Measurements from ENCODE around the gene OR1I1.
"Not testable (repeated sequence)": the region's sequence is repeated elsewhere in the genome, so short reads cannot be mapped to it uniquely, and the experiment has no call there.

Gene OR1I1, protein sequence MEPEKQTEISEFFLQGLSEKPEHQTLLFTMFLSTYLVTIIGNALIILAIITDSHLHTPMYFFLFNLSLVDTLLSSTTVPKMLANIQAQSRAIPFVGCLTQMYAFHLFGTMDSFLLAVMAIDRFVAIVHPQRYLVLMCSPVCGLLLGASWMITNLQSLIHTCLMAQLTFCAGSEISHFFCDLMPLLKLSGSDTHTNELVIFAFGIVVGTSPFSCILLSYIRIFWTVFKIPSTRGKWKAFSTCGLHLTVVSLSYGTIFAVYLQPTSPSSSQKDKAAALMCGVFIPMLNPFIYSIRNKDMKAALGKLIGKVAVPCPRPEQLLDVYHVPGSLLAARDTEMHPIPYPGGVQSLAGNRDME

DNA sequence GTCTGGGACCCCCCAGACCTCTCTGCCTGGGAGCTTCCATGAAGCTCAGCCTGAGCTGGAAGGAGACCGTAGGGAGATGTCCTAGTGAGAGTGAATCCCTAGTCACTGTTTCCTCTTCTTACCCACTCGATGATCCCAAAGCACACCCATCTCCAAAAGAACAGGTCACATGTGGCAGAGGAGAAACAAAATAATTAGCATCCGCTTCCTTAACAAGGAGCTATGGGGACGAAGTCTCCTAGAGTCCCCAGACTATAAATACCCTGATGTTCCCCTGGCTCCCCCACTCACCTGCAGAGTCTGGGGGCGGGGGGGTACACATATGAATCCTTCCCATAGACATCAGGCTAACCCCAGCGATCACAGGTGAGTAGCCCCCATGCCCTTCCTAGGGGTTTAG, at the start of gene OR1I1:
TSS of gene OR1I1 (plus strand) at position 301 of the 400 bp plus-strand sequence. CDS start 4,855 bp downstream, outside the sequence.
- Mint-ChIP-seq H3K36me3 (ENCODE audit: low read depth) (no peaks in the 10 kb centered on the region), H3K4me1 (ENCODE audit: low read depth) (no peaks in the 10 kb centered on the region), H3K27me3 (ENCODE audit: low read depth) (no peaks in the 10 kb centered on the region), H3K27ac (no peak within 1 kb of the TSS), H3K9me3 (no peaks in the 10 kb centered on the region), H3K4me3 (no peak within 1 kb of the TSS)
- no peak for DNase-seq (ENCODE audit: low spot score)

DNA sequence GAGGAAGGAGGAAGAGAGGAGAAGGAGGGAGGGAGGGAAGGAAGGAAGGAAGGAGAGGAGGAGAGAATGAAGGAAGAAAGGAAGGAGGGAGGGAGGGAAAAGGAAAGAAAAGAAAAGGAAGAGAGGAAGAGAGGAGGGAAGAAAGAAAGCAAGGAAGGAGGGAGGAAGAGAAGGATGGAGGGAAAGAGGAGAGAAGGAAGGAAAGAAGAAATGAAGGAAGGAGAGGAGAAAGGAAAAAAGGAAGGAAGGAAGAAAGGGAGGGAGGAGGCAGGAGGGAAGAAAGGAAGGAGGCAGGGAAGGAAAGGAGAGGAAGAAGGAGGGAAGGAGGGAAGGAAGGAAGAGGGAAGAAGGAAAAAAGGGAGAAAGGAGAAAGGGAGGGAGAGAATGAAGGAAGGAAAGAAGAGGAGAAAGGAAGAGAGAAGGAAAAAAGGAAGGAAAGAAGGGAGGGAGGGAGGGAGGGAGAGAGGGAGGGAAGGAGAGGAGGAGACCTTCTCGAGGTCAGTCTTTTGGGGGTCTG, 46.2 kb upstream of the OR1I1 start:
- no peaks in the 10 kb centered on the region for H3K27me3 Mint-ChIP-seq (ENCODE audit: low read depth)
- H3K4me3 Mint-ChIP-seq = no peak overlapping the region
- no peaks in the 10 kb centered on the region for H3K36me3 Mint-ChIP-seq (ENCODE audit: low read depth)

DNA sequence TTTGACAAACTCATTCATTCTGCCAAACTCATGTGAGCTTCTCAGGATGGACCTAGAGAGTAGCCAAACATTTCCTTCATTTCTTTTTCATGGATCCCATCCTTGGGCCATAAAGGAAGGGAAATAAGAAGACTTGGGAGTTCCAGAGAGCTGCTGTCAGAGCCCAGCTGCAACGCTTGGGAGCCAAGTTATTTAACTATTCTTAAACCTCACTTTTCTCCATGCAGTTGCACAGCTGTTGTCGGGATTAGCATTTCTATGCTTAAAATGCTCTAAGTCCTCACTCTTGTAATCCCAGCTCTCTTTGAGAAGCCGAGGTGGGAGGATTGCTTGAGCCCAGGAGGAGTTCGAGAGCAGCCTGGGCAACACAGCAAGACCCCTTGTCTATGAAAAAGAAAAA, 44.4 kb upstream of the OR1I1 start:
- Mint-ChIP-seq H3K27ac (no peak overlapping the region), H3K9me3 (no peaks in the 10 kb centered on the region), H3K27me3 (ENCODE audit: low read depth) (no peaks in the 10 kb centered on the region), H3K4me3 (no peak overlapping the region), H3K4me1 (ENCODE audit: low read depth) (no peaks in the 10 kb centered on the region), H3K36me3 (ENCODE audit: low read depth) (no peaks in the 10 kb centered on the region)
- DNase-seq (ENCODE audit: low spot score) = no peak

More for the DNA sequence above, 46.2 kb upstream of the OR1I1 start:
- H3K4me1 Mint-ChIP-seq (ENCODE audit: low read depth) = no peaks in the 10 kb centered on the region
- DNase-seq (ENCODE audit: low spot score) = no peak
- H3K27ac Mint-ChIP-seq = no peak overlapping the region
- H3K9me3 Mint-ChIP-seq = no peaks in the 10 kb centered on the region

DNA sequence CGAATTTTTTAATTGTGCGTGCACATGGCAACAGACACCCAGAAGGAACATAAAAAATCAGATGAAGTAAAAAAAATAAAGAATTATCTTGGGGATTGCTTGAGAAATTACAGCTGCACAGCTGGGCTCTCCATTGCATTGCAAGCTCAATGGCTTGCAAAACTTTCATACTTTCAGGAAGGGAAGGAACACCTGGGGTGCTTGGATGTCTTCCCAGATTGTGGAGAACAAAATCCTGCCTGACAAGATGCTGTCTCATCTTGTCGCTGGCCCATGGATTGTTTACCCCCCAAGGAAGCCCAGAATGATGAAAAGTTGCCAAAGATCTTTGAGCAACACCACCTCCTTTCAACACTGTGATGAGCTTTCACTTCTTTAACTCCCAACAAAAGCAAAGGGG, 43.7 kb upstream of the OR1I1 start:
- H3K4me1 Mint-ChIP-seq (ENCODE audit: low read depth) = no peaks in the 10 kb centered on the region
- H3K4me3 Mint-ChIP-seq = no peak overlapping the region
- H3K9me3 Mint-ChIP-seq = no peaks in the 10 kb centered on the region
- no peak for DNase-seq (ENCODE audit: low spot score)
- no peaks in the 10 kb centered on the region for H3K36me3 Mint-ChIP-seq (ENCODE audit: low read depth)
- H3K27ac Mint-ChIP-seq = no peak overlapping the region
- H3K27me3 Mint-ChIP-seq (ENCODE audit: low read depth) = no peaks in the 10 kb centered on the region

DNA sequence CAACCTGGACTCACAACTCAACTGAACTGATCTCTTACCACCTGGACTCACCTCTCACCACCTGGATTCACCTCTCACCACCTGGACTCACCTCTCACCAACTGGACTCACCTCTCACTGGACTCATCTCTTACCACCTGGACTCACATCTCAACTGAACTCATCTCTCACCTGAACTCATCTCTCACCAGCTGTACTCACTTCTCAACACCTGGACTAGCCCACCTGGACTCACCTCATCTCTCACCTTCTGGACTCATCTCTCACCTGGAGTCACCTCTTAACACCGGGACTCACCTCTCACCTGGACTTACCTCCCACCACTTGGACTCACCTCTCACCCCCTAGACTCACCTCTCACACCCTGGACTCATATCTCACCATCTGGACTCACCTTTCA, 40.0 kb upstream of the OR1I1 start:
- no peaks in the 10 kb centered on the region for H3K36me3 Mint-ChIP-seq (ENCODE audit: low read depth)
- no peak overlapping the region for H3K27ac Mint-ChIP-seq
- no peaks in the 10 kb centered on the region for H3K4me1 Mint-ChIP-seq (ENCODE audit: low read depth)
- no peak for DNase-seq (ENCODE audit: low spot score)
- H3K27me3 Mint-ChIP-seq (ENCODE audit: low read depth) = no peaks in the 10 kb centered on the region
- no peak overlapping the region for H3K4me3 Mint-ChIP-seq
- no peaks in the 10 kb centered on the region for H3K9me3 Mint-ChIP-seq

DNA sequence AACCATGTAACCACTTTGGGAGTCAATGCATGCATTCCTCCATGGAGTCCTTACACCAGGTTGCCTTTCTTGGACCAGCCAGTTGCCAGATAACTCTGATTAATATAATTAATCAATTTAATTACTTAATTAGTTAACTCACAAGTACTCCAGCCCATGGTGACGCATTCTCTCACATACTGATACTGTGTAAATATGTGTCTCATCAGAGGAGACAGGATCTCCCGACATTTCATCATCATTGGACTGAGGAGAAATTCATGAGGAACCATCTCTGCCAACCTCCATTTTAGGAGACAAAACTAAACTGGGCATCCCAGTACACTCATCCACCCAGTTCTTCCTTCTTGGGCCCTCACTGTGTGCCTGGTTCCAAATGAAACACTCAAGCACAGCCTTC, 39.2 kb upstream of the OR1I1 start:
- no peaks in the 10 kb centered on the region for H3K4me1 Mint-ChIP-seq (ENCODE audit: low read depth)
- H3K36me3 Mint-ChIP-seq (ENCODE audit: low read depth) = no peaks in the 10 kb centered on the region
- no peak overlapping the region for H3K4me3 Mint-ChIP-seq
- H3K27me3 Mint-ChIP-seq (ENCODE audit: low read depth) = no peaks in the 10 kb centered on the region
- no peaks in the 10 kb centered on the region for H3K9me3 Mint-ChIP-seq
- no peak overlapping the region for H3K27ac Mint-ChIP-seq
- no peak for DNase-seq (ENCODE audit: low spot score)

DNA sequence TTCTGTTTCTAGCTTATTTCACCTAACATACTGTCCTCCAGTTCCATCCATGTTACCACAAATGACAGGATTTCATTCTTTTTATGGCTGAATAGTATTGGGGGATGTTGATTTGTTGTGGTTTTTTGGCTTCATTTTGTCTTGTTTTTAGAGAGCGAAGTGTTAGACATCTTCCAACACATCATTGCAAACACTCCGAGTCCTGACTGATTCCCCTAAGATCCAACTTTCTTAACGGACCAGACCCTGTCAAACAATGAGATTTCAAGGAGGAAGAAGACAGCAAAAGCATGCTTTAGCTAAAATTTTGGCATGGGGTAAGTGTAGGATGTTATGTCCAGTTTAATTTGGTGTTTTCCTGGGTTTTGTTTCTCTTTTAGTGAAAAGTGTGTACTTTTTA, 36.5 kb upstream of the OR1I1 start:
- no peaks in the 10 kb centered on the region for H3K36me3 Mint-ChIP-seq (ENCODE audit: low read depth)
- no peaks in the 10 kb centered on the region for H3K9me3 Mint-ChIP-seq
- H3K27ac Mint-ChIP-seq = no peak overlapping the region
- no peaks in the 10 kb centered on the region for H3K27me3 Mint-ChIP-seq (ENCODE audit: low read depth)
- no peak for DNase-seq (ENCODE audit: low spot score)
- H3K4me1 Mint-ChIP-seq (ENCODE audit: low read depth) = no peaks in the 10 kb centered on the region
- no peak overlapping the region for H3K4me3 Mint-ChIP-seq

DNA sequence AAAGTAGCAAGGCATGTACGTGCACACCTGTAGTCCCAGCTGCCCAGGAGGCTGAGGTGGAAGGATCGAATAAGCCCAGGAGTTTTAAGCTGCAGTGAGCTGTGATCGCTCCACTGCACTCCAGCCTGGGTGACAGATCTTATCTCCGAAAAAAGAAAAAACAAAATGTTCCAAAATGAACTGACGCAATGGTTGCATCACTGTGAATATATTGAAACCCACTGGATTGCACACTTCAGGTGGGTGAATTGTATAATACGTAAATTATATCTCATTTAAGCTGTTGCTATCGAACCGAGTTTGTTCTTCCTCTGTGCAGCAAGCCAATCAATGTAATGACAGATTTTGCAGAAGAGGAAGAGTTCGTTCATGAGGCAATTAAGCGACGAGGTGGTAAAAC, 34.3 kb upstream of the OR1I1 start:
- Mint-ChIP-seq H3K4me1 (ENCODE audit: low read depth) (no peaks in the 10 kb centered on the region), H3K36me3 (ENCODE audit: low read depth) (no peaks in the 10 kb centered on the region), H3K4me3 (no peak overlapping the region), H3K27ac (no peak overlapping the region), H3K27me3 (ENCODE audit: low read depth) (no peaks in the 10 kb centered on the region), H3K9me3 (no peaks in the 10 kb centered on the region)
- no peak for DNase-seq (ENCODE audit: low spot score)

DNA sequence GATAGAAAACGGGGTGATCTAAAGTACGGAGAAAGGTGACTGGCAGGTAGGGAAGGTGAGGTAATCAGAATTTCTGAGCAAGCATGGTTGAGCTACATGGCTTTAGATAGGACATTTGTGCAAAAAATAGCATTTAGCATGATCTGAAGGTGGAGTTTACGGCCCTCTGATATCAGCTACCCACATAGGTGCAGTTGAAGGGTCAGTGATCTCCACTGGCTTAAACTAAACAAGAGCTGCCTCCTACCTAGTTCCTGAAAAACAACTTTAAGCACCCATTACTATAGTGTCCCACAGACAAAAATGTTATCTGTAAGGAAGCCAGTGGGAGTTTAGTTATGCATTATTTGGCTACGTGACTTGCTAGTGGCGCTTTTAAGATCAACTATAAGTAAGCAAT, 33.9 kb upstream of the OR1I1 start:
- H3K4me1 Mint-ChIP-seq (ENCODE audit: low read depth) = no peaks in the 10 kb centered on the region
- H3K4me3 Mint-ChIP-seq = no peak overlapping the region
- H3K9me3 Mint-ChIP-seq = no peaks in the 10 kb centered on the region
- H3K27ac Mint-ChIP-seq = no peak overlapping the region
- no peak for DNase-seq (ENCODE audit: low spot score)
- no peaks in the 10 kb centered on the region for H3K27me3 Mint-ChIP-seq (ENCODE audit: low read depth)
- H3K36me3 Mint-ChIP-seq (ENCODE audit: low read depth) = no peaks in the 10 kb centered on the region

DNA sequence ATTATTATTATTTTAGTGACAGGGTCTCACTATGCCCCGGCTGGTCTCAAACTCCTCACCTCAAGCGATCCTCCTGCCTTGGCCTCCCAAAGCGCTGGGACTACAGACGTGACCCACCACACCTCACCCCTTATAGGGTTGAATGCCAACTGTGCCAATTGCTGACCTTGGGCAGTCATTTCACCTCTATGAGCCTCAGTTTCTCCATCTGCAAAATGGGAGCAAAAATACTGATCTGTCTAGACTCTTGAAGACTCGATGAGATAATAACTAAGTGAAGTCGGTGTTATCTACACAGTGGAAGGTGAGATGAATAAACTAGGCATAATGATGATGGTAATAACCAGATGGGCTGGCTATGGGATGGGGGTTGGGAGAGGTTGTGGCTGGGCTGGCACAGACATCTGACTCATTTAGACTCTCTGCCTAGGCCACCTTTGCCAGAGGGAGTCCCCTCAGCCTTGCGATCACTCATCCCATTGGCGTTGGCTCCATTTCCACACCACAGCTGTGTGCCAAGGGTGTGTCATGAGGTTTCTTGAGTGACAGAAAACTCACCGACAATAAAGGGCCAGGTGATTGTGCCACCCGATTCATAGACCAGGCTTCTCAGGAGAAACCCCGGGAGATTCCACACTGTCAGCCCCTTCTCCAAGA, 33.0 kb upstream of the OR1I1 start, which contains the start of gene CASP14:
TSS of gene CASP14 (plus strand) at position 596 of the 657 bp plus-strand sequence. CDS start 2,772 bp downstream, outside the sequence.
- Mint-ChIP-seq H3K9me3 (no peaks in the 10 kb centered on the region), H3K27me3 (ENCODE audit: low read depth) (no peaks in the 10 kb centered on the region), H3K36me3 (ENCODE audit: low read depth) (no peaks in the 10 kb centered on the region), H3K4me3 (no peak within 1 kb of the TSS), H3K27ac (no peak within 1 kb of the TSS), H3K4me1 (ENCODE audit: low read depth) (no peaks in the 10 kb centered on the region)
- no peak for DNase-seq (ENCODE audit: low spot score)

DNA sequence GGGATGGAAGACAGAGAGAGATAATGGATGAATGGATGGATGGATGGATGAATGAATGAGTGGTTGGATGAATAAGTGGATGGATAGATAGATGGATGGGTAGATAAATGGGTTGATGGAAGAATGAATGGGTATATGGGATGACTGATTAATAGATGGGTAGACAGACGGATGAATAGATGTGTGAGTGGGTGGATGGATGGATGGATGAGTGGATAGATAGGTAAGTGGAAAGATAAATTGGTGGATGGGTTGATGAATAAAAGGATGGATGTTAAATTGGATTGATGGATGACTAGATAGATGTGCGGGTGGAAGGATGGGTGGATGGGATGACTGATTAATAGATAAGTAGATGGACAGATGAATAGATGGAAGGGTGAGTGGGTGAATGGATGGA, 31.4 kb upstream of the OR1I1 start:
- no peaks in the 10 kb centered on the region for H3K36me3 Mint-ChIP-seq (ENCODE audit: low read depth)
- no peaks in the 10 kb centered on the region for H3K9me3 Mint-ChIP-seq
- no peaks in the 10 kb centered on the region for H3K4me1 Mint-ChIP-seq (ENCODE audit: low read depth)
- H3K4me3 Mint-ChIP-seq = no peak overlapping the region
- no peaks in the 10 kb centered on the region for H3K27me3 Mint-ChIP-seq (ENCODE audit: low read depth)
- no peak overlapping the region for H3K27ac Mint-ChIP-seq
- DNase-seq (ENCODE audit: low spot score) = no peak

DNA sequence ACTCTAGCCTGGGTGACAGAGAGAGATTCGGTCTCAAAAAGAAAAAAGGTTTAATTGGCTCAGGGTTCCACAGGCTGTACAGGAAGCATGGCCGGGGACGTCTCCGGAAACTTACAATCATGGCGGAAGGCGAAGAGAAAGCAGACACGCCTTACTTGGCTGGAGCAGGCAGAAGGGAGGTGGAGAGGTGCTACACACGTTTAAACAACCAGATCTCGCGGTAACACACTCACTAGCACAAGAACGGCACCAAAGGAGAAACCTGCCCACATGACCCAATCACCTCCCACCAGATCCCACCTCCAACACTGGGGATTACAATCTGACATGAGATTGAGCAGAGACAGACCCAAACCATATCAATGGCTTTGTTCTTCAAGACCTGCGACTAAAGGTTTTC, 20.0 kb upstream of the OR1I1 start:
- Mint-ChIP-seq H3K27ac (no peak overlapping the region), H3K27me3 (ENCODE audit: low read depth) (peaks cover 2% of the 10 kb centered on the region), H3K4me3 (no peak overlapping the region), H3K36me3 (ENCODE audit: low read depth) (no peaks in the 10 kb centered on the region), H3K9me3 (no peaks in the 10 kb centered on the region), H3K4me1 (ENCODE audit: low read depth) (no peaks in the 10 kb centered on the region)
- DNase-seq (ENCODE audit: low spot score) = no peak

DNA sequence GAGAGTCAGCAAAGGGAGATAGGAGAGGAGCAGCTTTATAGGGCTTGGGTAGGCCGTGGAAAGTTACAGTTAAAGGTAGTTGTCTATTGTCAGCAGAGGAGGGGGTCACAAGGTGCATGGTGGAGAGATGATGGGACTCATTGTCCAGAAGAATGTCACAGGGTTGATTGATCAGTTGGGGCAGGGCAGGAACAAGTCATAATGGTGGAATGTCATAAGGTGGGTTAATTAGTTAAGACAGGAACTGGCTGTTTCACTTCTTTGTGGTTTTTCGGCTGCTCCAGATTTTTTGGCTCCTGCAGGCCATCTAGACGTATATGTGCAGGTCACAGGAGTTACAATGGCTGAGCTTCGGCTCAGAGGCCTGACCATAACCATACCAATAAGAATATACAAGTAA, 11.6 kb upstream of the OR1I1 start:
- not testable (repeated sequence) for H3K27ac Mint-ChIP-seq; DNase-seq (ENCODE audit: low spot score)

DNA sequence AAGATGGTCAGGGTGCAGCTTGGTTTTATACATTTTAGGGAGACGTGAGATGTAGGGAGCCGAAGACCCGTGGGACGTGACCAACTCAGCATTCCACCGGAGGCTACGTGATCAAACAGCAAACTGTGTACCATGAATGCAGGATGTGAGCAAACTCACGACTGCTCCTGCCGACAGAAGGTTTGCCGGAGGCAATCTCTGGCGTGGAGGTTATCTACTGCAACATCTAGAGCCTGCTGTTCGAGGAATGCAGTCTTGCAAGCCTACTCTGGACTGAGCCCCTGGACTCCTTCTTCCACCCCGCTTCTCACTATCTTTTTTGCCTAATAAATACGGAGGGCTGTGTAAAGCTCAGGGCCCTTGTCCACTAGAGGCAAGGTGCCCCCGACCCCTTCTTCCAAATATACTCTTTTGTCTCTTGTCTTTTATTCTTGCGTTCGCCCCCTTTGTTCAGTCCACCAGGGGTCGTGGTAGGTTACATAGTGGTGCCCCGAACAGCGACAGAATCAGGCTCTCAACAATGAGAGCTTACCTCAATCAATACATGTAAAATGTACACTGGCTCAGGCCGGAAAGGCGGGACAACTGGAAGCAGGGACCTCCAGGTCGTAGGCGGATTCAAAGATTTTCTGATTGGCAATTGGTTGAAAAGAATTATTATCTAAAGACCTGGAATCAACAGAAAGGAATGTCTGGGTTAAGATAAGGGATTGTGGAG, 8.9 kb upstream of the OR1I1 start:
- no peaks in the 10 kb centered on the region for H3K9me3 Mint-ChIP-seq
- no peak overlapping the region for H3K4me3 Mint-ChIP-seq
- H3K27ac Mint-ChIP-seq = no peak overlapping the region
- no peaks in the 10 kb centered on the region for H3K4me1 Mint-ChIP-seq (ENCODE audit: low read depth)
- DNase-seq (ENCODE audit: low spot score) = no peak
- no peaks in the 10 kb centered on the region for H3K36me3 Mint-ChIP-seq (ENCODE audit: low read depth)
- H3K27me3 Mint-ChIP-seq (ENCODE audit: low read depth) = no peaks in the 10 kb centered on the region

More for the DNA sequence above, 11.6 kb upstream of the OR1I1 start:
- not testable (repeated sequence) for H3K27me3 Mint-ChIP-seq (ENCODE audit: low read depth); H3K36me3 Mint-ChIP-seq (ENCODE audit: low read depth); H3K4me3 Mint-ChIP-seq; H3K4me1 Mint-ChIP-seq (ENCODE audit: low read depth); H3K9me3 Mint-ChIP-seq

Measured in T-helper 2 cell treated with Interferon-gamma antibody and Interleukin-4, amounts not matched to agents 5 μg/mL and 100 μg/mL, for 36 hours (primary cell).